Medulla oblongata (tissue), 1 donor: ENCODE data around the gene NR3C1.

Source experiments
- DNase-seq: peaks from one replicate; pipeline ENCODE4 v3.0.0-alpha.2; 2015; ENCODE audit errors: extremely low spot score

Gene NR3C1

GRCh38 chr5:143259254-143259605 is 144.3 kb downstream of the NR3C1 start:
- no peak for DNase-seq

GRCh38 chr5:143258559-143259253 is 144.8 kb downstream of the NR3C1 start:
- DNase-seq, result no peak

- no peak for DNase-seq
Measured at GRCh38 chr5:143254819-143255218, 148.7 kb downstream of the NR3C1 start.

- DNase-seq, result no peak
Measured at GRCh38 chr5:143251946-143252345, 151.5 kb downstream of the NR3C1 start.

GRCh38 chr5:143251190-143251589 is 152.3 kb downstream of the NR3C1 start:
- DNase-seq, result no peak

- no peak for DNase-seq
Measured at GRCh38 chr5:143249851-143250250, 153.6 kb downstream of the NR3C1 start.

- DNase-seq, result no peak
Measured at GRCh38 chr5:143248822-143249579, 154.5 kb downstream of the NR3C1 start.

- DNase-seq, result no peak
Measured at GRCh38 chr5:143248391-143248790, 155.1 kb downstream of the NR3C1 start.

GRCh38 chr5:143247134-143247815 is 156.2 kb downstream of the NR3C1 start:
- DNase-seq, result no peak

- DNase-seq, result no peak
Measured at GRCh38 chr5:143245929-143246561, 157.4 kb downstream of the NR3C1 start.

GRCh38 chr5:143244990-143245389 is 158.5 kb downstream of the NR3C1 start:
- no peak for DNase-seq

- DNase-seq, result no peak
Measured at GRCh38 chr5:143244000-143244736, 159.3 kb downstream of the NR3C1 start.

- DNase-seq, result no peak
Measured at GRCh38 chr5:143243103-143243502, 160.4 kb downstream of the NR3C1 start.

GRCh38 chr5:143241892-143242291 is 161.6 kb downstream of the NR3C1 start:
- DNase-seq, result no peak

- no peak for DNase-seq
Measured at GRCh38 chr5:143239882-143240518, 163.5 kb downstream of the NR3C1 start.

- DNase-seq, result no peak
Measured at GRCh38 chr5:143238620-143239019, 164.9 kb downstream of the NR3C1 start.

GRCh38 chr5:143237664-143238063 is 165.8 kb downstream of the NR3C1 start:
- DNase-seq, result no peak

GRCh38 chr5:143236682-143237081 is 166.8 kb downstream of the NR3C1 start:
- DNase-seq, result no peak

GRCh38 chr5:143235423-143235822 is 168.1 kb downstream of the NR3C1 start:
- DNase-seq, result no peak

GRCh38 chr5:143234162-143234842 is 169.2 kb downstream of the NR3C1 start:
- DNase-seq, result no peak

GRCh38 chr5:143233031-143233430 is 170.5 kb downstream of the NR3C1 start:
- DNase-seq, result no peak
